Neural progenitor cell (in vitro differentiated cells): ENCODE measurements around the gene CFAP97D2.

Source experiments
- EZH2 ChIP-seq: fragments of 200-600 bp; sonication (generic); IDR thresholded peaks from 2 replicates; pipeline ENCODE4 v1.6.1; 2017; ENCODE audit warnings: antibody characterized with exemption, mild to moderate bottlenecking, moderate library complexity
- TF ChIP-seq, protein P1 (sequence below): fragments of 200-600 bp; sonication (generic); IDR thresholded peaks from 2 replicates; pipeline ENCODE4 v1.5.1; 2017; ENCODE audit warnings: antibody characterized with exemption, mild to moderate bottlenecking

DNA sequence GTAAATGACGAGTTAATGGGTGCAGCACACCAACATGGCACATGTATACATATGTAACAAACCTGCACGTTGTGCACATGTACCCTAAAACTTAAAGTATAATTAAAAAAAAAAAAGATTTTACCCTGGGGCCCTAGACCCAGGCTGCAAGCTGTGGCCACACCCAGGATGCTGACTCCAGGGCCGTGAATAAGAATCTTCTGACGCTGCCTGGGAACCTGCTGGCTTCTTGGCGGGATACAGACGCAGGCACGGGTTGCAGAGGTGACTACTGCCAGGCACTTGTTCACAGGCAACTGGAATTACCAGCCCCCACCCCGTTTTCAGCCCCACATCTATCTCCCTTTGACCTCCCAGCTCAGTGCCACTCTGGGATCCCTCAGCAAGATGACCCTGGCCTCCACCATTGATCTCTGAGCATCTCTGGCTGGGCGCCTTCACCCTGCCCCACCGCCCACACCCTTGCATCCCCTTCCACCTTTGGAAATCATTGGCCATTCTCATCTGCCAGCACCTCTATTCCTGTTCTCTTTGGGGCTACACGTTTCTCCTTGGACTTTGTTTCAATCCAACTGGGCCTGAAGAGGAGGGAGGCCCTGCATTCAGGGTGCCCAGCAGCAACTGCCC is 21.1 kb upstream of the CFAP97D2 start:
- TF ChIP-seq EZH2 = no peak
- TF ChIP-seq, protein P1, sequence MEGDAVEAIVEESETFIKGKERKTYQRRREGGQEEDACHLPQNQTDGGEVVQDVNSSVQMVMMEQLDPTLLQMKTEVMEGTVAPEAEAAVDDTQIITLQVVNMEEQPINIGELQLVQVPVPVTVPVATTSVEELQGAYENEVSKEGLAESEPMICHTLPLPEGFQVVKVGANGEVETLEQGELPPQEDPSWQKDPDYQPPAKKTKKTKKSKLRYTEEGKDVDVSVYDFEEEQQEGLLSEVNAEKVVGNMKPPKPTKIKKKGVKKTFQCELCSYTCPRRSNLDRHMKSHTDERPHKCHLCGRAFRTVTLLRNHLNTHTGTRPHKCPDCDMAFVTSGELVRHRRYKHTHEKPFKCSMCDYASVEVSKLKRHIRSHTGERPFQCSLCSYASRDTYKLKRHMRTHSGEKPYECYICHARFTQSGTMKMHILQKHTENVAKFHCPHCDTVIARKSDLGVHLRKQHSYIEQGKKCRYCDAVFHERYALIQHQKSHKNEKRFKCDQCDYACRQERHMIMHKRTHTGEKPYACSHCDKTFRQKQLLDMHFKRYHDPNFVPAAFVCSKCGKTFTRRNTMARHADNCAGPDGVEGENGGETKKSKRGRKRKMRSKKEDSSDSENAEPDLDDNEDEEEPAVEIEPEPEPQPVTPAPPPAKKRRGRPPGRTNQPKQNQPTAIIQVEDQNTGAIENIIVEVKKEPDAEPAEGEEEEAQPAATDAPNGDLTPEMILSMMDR = no peak
